SHP77 (cell line): ENCODE measurements around the gene TNIP2.
A peak's percentile ranks its signal among the peaks of the same experiment; 100 is the strongest.

ENCODE experiments used
- DNase-seq, 2 experiments: peaks; one replicate each; lab custom pipeline; 2025; lab: John Stamatoyannopoulos, UW

TNIP2 gene

GRCh38 chr4:2755821-2756690, at the start of gene TNIP2:
TNIP2 (minus strand) TSS chr4:2756336; CDS start chr4:2756289, 47 bp downstream.
- DNase-seq = peak in 1 of 2 experiments; percentile 29

DNA sequence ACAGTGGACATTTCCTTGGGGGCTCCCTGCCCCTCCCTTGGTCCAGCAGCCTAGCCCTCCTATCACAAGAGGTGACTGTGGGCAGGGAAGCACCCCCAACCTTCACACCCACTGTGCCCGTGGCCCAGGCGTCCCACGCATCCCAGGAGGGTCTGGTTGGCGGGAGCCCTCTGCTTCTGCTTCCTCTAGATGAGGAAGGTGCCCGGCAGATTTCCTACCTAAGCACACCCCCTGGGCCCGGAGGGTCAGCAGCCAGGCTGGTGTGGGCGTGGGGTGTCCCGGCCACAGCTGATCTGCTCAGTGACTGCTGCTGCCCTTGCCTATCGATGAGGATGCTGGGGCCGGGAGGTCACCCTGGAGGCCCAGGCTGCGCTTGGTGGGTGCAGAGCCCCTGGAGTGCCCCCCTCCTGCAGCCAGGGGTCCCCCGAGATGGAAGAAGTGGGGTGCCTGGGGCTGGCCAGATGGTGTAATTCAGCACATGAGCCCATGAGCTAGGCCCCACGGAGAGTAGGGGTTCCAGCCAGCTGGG, 48.9 kb upstream of the TNIP2 start:
- no peak for DNase-seq

DNA sequence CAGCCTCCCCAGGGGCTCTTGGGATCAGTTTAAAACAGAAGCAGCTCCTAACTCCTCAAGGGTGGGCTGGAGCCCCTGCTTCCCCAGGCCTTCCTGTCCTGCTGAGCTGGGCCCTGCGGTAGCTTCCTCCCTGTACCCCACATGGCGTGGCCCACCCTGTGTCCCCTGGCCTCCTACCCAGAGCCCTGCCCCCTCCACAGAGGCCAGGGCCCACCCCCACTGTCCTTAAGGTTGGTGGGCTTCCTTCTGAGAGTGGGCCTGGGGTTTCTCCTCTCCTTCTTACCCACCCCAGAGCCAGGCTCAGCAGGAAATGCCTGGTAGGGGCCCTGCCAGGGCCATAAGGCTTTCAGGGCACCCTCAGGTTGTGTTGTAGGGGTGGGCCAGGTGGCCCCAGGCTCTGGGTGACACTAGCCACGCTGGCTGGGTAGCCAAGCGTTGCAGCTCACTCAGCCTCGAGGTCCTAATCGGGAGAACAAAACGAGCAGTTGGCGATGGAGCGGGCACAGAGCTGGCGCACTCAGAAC, 48.4 kb upstream of the TNIP2 start:
- DNase-seq = no peak

DNA sequence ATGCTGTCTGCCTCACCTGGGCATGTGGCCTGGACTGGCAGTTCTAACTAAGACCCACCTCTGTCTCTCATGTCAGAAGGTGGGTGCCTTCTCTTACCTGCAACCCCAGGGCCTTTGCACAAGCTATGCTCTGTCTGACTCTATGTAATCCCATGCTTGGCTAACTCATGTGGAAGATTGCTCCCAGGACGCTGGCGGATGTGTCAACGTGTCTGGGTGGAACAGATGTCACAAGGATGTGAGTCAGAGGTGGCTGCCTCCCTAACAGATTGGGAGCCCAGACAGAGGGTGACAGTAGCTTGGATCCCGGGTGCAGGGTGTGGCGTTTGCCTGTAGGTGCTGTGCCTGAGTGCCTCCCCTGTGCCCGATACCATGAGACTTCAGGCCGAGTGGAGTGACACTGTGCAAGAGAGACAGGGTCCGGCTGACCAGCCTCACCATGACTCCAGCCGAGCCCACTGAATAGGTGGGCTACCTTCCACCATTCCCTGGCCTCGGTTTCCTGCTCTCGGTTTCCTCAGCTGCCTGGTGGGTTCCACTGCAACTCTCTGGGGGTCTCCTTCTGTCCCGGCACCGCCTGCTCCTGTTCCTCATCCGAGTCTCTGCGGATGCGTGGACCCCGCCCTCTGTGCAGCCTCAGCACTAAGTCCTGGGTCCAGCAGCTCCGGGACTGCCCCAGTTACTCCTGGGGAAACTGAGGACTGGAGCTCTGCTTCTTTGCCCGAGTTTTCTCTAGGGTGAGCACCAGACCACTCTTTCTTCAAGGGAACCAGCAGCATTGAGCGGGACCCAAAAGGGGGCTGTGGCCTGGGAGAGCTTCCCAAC, 47.7 kb upstream of the TNIP2 start:
- no peak for DNase-seq

DNA sequence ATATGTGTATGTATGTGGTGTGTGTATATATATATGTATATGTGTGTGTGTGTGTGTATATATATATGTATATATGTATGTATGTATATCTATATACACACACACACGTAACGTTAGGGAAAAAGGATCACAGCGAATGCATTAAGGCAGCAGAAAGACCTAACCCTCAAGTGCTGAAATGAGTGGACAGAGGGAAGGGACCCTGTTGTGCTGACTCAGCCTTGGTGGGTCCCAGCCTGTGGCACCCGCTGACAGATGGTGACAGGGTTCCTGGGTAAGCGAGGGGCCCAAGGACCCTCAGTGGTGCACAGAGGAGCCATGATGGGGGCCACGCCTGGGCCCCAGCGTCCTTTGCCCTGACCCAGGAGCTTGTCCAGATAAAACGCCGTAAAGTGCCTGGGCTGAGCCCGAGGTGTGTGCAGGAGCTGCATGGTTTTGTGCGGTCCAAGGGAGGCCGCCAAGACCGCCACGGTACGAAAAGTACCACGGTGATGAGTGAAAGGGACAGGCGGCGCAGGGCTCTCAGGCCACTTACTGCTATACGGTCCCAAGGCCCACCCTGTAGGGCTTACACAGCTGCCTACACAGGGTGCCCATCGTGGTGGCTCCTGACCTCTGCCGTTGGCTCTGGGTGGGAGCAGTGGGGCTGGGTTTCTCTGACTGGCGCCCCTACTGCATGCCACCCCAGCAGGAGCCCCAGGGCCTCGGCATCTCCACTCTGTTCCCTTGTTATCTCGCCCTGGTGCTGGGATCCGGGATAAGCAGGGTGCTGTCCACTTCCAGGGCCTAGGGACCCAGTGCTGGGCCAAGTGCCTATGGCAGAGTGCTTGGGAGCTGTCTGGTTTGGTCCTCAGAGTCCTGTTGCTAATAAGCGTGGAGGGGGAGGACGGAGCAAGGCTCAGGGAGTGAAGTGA, 46.7 kb upstream of the TNIP2 start:
- no peak for DNase-seq

- no peak for DNase-seq
Observed at GRCh38 chr4:2800691-2801596, 44.8 kb upstream of the TNIP2 start.

DNA sequence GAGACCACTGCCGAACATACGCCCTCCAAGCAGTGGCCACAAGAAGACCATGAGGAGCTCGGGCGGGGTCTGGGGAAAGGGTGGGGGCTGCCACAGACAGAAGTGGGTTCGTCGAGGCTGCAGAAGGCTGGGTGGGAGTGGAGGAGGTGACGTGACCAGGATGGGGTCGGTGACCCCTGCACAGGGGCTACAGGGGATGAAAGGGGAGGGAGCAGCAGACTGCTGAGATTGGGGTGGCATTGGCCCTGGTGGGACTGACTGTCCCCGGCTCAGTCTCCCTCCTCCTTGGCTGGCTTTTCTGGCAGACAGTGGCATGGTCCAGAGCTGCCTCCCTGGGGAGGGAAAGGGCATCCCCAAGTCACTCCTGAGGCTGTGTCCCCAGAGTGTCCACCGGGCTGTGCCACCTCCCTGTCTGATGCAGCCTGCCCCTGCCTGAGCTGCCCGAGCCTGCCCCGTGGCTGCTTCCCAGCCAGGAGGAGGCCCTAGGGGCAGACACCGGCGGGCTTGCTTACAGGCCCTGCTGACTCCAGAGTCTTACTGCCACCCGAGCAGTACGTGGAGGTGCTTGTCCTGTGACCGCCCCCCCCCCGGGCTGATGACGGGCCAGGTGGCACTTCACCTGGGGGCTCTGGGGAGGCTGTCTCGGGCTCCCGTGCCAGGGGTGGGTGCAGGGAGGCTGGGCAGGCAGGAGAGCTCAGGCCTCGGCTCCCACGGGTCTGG, 44.0 kb upstream of the TNIP2 start:
- no peak for DNase-seq

- DNase-seq = no peak
Observed at GRCh38 chr4:2799224-2799911, 43.2 kb upstream of the TNIP2 start.

DNA sequence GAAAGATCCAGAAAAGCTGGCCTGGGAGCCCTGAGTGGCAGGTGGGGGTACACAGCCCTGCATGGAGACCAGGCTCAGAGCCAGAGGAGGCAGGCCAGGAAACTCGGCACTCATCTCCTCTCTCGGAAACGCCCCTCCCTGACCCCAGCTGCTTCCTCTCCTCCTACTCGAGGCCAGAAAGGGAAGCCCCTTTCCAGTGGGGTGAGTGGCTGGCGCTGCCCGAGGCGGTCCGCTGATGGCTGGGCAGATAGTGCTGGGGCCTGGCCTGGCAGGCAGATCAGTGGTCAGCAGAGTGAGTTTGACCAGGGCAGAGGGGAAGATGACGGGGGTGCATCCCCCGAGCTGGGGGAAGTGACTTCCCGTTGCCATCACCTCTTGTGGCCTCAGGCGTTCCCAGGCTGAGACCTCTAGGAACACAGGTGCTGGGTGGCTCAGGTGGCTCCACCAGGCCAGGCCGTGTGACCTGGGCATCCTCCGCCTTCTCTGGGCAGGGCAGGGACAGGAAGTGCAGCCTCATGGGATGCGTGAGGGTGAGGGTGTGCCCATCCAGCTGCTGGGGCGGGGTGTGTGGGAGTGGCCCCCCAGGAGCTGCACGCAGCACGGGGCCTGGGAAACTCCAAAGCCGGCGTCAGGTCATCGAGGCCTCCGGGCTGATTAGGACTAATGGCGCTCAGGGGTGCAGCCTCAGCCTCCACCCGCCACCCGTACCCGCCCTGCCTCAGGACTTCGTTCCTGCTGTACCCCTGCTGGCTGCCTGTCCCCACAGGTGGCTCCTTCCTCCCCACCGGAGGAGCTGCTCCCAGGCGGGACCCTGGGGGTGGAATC, 42.5 kb upstream of the TNIP2 start:
- DNase-seq = no peak

DNA sequence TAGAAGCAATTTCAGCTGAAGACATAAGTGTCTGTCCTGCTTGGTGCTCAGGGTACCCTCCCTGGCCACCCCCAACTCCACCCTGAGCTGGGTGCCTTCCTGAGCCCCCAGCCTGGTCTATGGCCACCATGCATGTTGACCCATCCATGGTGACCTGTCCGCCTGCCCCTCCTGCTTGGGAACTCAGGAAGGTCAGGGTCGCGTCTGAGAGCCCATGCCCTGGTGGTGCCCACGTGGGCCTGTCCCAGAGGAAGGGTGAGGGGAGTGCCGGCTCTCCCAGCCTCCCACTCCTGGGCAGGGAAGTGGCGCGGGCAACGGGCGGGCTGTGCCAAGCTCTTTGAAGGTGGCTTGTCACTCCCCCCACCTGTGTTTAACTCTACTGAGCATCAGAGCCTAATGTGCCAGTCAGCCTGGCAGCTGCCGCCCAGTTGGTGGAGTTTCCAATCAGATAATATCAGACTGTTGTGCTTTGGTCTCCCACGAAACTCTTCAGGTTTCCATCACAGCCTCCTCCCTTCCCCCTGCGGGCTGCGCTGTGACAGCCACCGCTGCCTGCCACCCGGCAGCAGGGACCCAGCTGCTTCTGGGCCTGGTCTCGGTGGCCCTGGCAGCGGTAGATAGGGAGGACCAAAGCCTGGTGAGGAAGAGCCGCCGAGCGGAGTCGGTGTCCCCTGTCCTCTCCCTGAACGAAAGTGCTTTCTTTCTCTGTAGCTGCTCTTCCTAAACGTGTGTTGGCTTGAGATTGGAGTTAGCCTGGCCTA, 41.6 kb upstream of the TNIP2 start:
- no peak for DNase-seq

DNA sequence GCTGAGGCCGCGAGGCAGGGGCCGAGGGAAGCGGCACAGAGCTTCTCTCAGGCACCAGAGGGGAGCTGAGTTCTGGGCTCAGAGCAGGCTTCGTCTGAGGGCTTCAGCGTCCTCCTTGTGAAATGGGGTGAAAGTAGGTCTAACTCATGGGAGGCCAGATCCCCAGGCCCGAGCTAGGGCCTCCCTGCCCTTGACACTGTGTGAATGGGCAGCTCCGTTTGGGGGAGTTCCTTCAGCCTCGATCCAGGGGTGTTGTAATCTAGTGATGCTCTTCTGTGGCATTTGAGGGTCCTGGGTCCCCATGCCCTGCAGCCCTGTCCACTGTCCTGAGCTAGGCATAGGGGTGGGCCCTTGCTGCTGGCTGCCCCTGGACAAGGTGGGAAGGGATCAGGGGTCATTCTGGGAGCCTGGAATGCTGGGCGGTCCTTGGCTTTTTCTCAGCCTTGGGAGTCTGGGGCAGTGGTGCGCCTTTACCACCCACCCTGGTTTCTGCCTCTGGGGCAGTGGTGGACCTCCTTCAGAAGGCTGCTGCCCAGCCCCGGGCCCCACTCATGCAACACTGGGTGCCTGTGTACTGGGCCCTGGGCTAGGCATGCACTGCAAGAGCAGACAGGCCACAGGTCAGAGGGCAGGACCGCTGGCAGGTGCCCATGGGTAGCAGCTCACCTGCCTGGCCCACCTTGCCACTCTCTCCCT, 40.9 kb upstream of the TNIP2 start:
- DNase-seq = no peak

GRCh38 chr4:2795893-2796848, 40.0 kb upstream of the TNIP2 start:
- no peak for DNase-seq

DNA sequence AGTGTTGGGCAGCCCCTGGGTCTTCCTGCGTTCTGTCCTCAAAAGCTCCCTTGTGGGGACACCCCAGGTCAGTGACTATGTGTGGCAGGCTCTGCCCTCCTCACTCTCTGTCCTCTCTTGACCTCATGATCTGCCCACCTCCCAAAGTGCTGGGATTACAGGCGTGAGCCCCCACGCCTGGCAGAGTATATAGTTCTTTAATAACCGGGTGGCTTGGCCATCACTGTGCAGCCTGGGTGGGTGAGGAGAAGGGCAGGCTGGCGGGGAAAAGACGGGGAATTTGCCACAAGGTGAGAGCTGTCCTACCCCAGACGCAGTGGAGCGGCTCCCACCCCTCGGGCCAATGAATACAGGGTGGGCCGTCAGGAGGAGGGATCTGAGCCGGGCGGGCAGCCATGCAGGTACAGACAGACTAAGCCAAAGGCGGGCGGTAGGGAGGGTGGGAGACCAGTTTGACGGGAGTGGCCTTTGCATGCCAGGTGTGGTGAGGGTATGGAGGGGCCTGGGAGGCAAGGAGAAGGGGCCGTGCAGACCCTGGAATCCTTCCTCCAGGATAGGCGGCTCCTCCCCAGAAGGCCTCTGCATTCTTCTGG, 39.3 kb upstream of the TNIP2 start:
- DNase-seq = no peak

DNA sequence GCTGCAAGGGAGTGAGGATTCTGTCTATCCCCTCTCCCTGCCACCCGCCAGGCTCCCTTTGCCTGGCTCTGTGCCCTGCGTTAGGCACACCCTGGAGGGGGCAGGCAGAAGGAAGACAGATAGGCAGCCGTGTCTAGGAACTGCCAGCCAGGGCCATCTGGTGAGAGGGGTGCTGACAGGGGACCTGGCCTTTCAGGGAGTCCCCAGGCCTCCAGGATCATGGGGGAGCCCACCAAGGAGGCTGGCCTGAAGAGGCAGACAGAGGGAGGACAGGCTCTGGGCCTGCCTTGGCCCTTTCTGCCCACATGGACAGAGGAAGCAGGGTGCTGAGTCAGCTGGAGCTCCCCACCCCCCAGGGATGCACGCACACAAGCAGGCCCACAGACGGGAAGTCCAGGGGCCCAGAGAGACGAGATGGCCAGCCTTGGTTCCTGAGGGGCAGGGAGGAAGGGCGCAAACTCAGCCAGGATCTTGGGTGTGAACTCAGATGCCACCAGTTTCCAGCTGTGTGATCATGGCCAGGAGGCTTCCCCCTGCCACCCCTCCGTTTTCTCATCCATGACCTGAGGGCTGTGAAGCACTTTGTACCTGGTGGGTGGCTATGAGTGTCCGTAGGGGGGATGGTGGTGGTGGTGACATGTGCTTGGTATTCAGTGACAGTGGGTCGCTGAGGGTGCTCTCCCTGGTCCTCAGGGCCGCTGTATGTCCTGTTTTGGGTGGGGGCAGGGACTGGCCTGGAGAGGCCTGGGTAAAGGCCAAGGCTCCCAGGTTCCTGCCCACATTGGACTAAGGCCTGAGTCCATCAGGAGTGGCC, 38.6 kb upstream of the TNIP2 start:
- no peak for DNase-seq
